NCI-H82 treated with DMSO at 0.1 percent for 48 hours (cell line): Measurements from ENCODE around the gene LPO.

Experiments used
- DNase-seq: peaks from one replicate; lab custom pipeline; 2025; ENCODE audit not compliant: unreplicated experiment; lab: John Stamatoyannopoulos, UW

LPO gene

DNA sequence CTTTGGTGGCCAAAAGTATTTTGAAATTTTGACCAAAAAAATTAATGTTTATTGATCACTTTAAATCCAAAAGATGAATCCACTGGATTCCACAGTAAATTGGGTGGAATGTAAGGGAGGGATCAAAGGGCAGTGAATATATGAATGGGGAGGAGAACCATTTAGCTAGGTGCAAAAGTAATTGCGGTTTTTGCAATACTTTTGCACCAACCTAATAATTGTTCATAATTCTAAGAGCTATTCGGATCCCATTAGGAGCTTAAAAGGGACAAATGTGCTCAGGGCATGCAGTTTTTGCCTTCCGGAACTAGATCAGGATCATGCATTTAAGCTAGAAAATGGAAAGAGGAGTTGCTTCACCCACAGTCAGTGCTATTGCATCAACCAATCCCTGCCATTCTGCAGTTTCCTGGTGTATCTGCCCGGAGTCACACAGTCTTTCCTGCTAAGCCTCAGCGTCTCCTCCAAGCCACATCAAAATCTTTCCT is at the start of gene LPO:
Gene LPO (plus strand): TSS at position 438 of the 488 bp plus-strand sequence. CDS start 4,396 bp downstream, outside the sequence.
- DNase-seq, result no peak

DNA sequence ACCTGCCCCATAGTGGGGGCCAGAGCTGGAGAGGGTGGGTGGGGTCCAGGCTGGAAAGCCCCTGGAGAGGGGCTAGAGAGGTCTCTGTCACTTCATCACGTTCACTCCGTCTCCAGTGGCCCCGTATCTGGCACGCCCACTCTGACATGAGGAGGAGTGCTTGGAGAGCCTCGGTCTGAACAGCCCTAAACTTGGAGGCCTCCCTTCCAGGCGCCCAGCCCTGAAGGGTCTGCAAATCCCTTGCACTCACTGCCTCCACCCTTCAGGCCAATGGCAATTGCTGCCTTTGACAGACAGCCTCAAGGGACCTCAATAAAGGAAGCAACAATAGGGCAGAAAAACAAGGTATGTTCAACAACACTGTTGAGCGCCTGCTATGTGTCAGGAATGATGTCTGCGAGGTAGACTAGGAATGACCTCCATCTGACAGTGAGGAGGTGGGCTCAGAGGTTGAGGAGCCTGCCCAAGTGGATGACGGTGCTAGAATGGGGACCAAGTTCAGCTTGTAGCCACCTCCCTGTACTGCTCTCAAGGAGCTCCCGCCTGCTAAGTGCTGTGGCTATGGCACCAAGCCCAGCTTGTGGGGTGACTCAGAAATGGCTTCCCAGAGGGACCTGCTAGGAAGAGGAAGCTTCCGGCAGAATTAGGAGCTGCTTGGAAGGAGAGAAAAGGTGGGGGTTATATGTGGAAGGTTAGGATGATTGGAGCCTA is 48.8 kb upstream of the LPO start:
- DNase-seq, result no peak

DNA sequence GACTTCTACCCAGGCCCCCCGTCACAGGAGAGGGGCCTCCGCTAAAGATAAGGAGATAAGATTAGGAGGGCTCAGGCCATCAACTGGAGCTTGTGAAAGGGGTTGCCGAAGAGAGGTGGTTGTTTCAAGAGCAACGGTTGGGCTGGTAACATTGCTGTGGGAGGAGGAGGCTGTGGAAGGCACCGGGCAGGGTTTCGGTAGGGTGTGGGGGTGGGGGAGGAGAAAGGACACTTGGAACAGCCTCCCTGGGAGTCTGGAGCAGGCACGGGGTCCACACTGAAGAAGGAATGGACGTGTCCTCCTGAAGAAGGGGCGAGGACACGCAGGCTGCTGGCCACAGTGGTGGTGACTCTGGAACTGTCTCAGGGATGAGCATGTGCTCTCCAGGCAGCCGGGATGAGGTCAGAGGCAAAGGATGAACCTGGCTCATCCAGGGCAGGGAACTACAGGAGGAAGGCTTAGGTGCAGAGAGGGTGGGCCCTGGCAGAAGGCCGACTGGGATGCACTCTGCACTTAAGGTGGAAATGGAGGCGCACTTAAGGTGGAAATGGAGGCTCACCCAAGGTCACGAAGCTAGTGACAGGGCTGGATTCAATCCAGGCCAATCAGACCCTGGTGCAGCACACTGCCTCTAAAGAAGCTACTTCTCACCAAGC is 47.0 kb upstream of the LPO start:
- no peak for DNase-seq

DNA sequence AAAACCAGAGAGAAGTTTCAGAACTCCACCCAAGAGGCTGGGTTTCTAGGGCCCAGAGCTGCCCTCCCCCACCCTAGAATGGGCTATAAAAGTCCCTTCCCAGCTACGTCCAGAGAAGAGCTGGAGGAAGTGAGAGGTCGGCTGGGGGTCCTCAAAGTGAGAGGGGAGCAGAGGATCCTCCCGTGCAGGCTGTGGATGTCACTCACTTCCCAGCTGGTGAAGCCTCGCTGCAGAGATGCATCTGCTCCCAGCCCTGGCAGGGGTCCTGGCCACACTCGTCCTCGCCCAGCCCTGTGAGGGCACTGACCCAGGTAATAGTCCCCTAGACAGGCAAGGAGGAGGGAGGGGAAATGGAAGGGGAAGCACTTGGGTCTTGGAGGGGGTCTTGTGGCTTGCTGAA is 45.8 kb upstream of the LPO start, which contains the start of gene EPX:
Gene EPX (plus strand): TSS at position 115 of the 400 bp plus-strand sequence. CDS start 121 bp downstream, at position 236.
- DNase-seq, result no peak

DNA sequence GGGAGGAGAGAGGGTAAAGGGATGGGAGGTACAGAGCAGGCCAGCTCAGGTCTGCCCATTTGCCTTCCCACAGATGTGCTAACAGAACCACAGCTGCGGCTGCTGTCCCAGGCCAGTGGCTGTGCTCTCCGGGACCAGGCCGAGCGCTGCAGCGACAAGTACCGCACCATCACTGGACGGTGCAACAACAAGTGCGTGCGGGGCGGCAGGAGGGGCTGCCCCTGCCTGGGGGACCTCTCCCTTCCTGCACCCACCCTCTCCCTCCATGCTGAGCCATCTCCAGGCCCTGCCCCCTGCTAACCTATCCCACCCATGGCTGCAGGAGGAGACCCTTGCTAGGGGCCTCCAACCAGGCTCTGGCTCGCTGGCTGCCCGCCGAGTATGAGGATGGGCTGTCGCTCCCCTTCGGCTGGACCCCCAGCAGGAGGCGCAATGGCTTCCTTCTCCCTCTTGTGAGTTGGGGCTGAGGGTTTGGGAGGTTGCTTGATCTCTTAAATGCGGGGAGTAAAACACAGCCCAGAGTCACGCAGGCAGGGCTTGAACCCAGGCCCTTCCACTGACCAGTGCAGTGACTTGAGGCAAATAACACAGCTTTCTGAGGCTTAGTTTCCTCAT is 44.6 kb upstream of the LPO start:
- no peak for DNase-seq

DNA sequence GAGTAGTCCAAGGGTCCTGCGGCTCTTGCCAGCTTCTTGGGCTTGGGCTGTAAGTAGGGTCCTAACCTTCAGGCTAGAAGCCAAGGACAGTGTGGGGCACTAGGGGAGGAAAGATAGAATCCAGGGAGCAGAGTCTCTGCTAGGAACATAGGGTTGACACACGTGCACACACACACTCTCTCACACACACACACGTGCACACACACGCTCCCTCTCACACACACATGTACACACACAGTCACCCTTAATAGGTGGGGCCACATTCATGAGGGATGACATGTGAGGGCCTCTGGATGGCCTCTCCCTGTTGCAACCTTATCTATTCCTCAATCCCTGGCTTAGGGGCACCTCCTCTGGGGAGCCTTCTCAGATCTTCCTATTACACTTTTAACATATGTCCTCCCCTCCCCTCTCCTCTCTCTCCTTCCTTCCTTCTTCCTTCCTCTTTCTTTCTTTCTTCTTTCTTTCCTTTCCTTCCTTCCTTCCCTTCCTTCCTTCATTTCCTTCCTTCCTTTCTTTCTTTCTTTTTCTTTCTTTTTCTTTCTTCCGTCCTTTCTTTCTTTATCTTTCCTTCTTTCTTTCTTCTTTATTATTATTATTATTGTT is 42.8 kb upstream of the LPO start:
- DNase-seq, result no peak

DNA sequence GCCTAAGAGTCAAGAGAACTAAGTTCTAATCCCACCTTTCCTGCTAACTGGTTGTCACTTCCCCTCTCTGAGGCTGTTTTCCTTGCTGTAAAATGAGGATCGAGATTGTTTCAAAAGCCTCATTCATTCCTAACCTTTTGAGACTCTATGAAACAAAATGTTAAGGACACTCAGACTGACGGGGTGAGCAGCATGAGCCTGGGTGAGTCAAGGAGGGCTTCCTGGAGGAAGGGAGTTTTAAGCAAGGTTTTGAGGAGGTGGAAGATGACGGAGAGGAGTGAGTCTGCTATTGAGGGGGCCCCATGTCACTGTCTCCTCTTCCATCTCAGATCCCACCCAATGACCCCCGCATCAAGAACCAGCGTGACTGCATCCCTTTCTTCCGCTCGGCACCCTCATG is 41.8 kb upstream of the LPO start:
- DNase-seq, result no peak

DNA sequence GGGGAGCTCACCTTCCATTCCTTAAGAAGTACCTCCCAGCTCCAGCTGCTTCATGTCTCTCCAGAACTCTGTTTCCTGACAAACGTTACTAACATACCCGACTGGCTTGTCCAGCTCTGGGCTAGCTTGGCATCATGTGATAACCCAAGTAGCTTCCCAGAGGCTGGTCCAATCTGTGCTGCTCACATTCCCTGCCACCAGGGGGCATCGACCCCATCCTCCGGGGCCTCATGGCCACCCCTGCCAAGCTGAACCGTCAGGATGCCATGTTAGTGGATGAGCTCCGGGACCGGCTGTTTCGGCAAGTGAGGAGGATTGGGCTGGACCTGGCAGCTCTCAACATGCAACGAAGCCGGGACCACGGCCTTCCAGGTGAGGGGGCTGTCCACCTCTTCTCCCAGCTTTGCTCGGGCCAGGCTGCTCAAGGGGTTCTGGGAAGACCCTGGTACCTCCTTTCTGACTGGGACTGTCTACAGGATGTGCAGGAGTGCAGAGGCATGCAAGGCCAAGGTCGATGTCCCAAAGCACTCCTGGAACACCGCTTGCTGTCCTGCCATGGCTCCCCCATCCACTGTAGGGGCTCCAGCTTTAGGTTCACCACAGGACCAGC is 38.3 kb upstream of the LPO start:
- DNase-seq, result peak; percentile 43

DNA sequence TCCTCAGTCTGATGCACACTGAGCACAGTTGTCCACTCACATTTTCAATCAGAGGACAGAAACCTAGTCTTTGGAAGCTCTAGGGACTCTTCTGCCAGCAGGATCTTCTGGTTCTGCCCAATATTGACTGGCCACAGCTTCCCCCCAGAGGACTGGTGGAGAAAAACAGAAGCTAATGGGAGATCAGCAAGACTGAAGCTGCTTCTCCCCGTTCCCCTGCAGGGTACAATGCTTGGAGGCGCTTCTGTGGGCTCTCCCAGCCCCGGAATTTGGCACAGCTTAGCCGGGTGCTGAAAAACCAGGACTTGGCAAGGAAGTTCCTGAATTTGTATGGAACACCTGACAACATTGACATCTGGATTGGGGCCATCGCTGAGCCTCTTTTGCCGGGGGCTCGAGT is 35.5 kb upstream of the LPO start:
- DNase-seq, result no peak

DNA sequence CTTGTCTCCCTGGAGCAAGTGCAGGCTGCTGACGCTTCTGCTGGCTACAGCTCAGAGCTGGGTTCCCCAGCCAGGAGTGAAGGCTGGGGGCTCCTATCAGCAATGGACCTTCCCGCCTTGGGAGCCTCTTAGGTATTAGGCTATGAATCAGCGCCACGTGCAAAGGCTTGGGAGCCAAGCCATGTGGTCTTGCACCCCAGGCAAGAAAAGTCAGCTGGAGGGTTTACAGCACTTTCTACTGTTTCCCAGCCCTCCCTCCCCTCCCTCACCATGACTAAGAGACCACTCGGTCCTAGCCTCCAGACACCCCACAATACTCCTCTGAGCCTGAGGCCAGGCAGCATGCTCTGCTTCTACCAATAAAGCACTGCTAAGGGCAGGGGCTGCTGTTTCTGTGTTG is 33.6 kb upstream of the LPO start:
- DNase-seq, result no peak

DNA sequence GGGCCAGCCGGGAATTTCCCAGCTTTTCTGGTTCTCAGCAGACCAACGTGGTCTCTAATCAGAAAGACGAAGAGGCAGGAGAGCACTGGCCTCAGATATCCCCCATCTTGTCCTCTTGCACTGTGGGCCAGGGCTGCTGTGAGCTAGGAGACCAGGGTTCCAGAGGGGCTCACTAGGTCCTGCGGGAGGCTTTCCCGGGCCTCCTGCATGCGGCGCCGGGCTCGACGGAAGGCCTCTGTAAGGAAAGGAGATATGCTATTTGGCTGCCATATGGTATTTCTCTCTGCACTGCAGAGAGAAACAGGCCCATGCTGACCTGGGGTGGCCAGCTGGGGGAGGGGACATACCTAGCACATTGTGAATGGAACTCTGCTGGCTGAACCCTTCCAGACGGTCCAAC is 32.4 kb upstream of the LPO start:
- no peak for DNase-seq

DNA sequence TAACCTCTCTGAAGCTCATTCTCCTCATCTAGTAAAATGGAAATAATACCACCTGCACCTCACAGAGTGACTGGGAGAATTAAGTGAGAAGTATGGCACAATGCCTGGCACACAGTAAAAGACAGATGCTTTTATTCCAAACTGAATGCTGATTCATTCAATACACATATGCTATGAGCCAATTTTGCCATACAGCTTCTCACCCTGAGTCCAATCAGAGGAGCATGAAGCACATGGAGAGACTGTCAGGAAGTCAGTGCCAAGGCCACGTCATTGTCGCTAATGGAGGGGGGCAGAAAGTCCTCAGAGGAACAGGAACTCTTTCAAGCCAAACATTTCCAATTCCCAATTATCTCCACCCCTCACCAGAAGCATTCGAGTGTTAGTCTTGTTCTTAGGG is 30.9 kb upstream of the LPO start:
- DNase-seq, result no peak

DNA sequence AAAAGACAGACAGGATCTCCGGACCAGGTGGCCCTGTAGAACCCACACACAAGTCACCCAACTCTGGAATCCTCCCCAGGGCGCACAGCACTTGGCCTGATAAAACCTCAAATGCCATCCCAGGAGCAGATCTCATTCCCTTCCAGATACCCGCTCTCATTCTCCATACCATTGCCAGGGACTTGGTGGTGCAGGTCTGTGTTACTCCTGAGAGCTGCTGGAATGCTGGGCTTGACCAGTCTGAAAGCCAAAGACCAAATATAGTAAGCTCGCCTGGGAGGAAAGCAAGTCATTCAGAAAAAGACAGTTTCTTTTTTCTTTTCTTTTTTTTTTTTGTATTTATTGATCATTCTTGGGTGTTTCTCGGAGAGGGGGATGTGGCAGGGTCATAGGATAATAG is 30.0 kb upstream of the LPO start:
- no peak for DNase-seq

DNA sequence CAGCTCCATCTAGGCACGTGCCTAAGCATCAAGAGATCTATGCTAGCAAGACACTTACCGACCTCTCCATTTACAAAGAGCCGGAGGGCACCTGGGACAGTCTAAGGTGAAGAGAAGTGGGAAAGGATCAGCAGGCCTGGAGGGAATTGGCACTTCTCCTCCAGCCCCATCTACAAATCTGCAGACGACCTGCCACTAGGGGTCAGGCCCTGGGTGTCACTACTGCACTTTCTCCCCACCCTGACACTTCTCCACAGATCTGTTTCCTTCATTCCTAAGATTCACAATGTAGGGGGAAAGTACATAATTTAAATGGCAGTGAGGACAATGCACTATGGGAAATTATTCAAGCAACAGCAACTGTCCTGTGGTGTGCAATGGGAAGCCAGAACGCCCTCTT is 27.5 kb upstream of the LPO start:
- no peak for DNase-seq

DNA sequence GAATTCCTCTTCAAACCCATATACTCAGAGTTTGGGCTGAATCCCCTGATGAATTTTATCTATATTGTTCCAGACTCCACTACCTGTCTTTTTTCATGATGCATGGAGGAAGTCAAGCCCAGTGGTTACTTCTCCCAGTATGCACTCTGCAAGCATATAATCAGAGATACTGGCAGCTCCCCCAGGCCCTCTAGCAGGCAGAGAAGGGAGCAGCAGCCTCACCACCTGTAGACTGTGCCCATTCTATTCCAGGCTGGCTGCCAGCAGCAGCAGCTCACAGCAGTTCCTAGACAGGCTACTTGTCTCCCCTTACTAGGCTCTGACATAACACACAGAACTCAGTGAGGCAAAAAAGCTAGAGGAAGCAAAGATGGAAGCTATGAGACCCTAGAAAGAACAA is 22.7 kb upstream of the LPO start:
- DNase-seq, result no peak

DNA sequence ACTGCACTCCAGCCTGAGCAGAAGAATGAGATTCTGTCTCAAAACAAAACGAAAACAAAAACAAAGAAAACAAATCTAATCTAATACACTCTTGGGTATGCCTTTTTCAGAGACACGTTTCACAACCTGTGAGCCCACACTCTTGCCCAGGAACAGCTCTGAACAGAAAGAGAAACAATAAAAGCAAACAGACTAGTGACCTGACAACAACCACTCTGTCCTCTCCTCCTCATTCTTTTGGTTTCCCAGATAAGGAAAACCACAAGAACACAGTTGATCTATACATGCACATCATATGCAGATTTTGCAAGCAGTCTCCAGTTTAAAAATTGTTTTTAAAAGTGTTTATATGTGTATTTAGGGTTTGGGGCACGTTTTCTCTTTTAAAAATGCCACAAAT is 20.6 kb upstream of the LPO start:
- DNase-seq, result no peak

DNA sequence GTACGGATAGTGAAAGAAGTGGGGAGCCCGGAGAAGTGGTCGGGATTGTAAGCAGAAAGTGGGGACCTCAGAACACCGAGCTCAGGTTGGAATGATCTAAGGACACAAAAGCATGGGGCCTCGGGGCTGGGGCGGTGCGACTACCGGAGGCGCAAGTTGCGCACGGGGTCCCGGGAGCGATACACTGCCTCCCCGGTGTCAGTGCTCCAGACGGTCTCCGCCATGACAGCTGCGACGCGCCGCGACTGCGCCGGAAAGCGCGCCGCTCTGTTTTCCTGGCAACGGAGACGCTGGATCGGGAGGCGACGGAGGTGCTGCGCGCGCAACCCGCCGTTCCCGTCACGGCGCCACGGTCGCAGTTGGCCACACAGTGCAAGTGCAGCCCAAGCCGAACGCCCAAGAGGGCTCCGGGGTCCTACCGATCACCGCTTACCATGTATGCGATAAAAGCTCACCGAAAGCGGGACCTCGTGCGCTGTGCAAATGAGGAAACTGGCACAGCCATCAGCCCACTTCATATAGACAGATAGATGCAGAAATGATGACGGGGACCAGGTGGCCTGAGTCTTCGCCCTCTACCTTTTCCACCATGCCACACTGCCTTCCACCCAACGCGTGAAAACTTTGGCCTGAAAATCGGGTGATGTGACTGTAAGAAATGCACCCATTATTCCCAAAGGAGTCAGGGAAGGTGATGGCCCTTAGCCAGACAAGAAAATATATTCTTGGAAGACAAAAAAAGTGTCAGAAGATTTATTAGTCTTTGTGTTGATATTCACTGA is 19.2 kb upstream of the LPO start, which contains the start of gene MKS1:
Gene MKS1 (minus strand): TSS at position 249 of the 782 bp plus-strand sequence. CDS start 25 bp downstream, at position 224.
- DNase-seq, result peak; percentile 84

DNA sequence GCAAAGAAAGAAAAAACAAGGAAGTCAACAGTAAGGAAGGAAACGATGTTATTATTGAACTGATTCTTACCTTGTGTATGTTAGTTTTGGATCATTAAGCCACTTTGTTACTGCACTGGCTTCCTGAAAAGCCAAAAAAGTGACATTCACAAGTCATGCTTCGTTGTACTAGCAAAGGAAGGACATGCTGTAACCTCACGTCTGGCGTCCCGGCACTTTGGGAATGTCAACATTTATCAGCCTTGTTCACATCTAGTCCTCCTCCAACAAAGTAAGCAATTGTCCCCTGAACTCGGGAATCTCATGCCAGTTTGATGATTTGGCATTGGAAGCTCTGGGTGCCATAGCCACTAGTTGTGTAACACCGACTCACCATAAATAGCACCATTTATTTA is 18.6 kb upstream of the LPO start:
- no peak for DNase-seq

DNA sequence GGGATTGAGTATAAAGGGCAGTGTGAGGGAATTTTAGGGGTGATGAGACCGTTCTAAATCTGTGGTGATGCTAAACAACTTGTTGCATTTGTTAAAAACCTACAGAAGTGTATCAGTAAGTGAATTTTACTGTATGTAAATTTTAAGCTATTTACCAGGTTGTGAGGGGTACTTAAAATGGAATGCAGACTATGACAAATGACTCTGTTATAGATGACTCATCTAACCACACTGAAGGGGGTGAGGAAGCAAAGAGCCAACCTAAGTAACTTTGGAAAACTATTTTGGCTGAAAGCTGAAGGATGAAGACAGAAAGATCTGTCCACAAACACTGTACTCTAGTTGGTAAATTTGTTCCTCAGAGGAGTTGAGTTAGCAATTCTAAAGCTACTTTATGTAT is 14.1 kb upstream of the LPO start:
- no peak for DNase-seq

DNA sequence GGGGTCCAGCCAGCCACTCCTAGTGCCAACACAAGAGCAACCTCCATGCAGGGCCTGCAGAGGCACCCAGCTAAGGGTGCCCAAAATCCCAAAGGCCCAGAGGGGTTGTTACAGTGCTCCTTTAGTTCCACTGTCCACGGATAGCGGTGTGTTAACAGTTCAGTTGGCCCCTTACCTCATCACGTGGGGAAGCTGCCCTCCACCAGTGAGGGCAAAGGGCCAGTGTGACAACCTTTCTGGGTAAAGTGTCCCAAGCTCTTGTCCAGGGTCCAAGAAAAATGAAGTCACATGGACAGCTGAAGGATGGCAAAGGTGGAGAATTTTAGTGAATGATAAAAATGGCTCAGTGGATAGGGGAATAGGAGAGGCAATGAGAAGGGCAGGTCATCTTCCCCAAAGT is 10.7 kb upstream of the LPO start:
- DNase-seq, result no peak
